GM19455 (cell line): ENCODE results near the gene FAM120AOS.

Experiments used
- ATAC-seq: cut with Tn5 transposase; IDR thresholded peaks from one replicate; pipeline ENCODE4 v1.9.1; 2021; ENCODE audit not compliant: unreplicated experiment

The FAM120AOS gene

DNA sequence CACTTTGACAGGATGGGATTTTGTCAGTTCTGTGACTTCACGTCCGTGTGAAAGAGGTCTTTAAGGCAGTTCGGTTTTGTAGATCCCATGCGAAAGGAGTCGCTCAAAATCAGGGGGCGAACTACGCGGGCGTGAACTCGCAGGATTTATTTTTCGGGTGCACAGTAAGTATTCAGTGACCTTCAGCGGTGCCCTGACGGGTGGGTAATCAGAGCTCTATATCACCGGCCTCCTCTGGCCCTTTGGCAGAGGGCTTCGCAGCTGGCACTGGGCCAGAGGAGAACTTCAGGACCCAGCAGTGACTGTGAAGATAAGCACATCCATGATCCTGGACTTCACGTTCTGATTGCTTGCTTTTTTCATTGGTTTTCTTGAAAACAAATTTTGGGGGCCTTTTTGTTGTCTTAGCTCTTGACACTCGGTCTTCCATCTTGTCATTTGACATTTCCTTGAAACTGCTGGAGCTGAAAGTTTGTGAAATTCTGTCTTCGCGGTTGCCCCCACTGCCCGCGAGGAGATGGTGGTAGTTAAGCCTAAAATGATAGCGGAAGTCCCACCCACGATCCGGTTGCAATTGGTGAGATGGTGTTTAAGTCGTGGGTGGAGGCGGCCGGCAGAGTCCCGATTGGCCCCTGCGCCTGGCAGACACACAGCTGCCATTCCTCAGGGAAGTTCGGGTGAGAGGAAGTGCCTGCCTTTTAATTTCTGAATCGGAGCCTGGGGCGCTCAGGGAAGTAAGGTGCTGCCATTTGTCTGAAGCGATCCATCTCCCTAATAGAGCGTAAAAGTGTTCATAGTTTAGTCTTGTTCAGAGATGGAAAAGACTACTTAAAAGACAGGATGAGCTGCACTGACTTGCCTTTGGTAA, at the start of gene FAM120AOS:
Gene FAM120AOS, minus strand, starts transcription at position 535 of the 868 bp plus-strand sequence. CDS start 872 bp downstream, outside the sequence.
- peak; percentile 51 for ATAC-seq

GRCh38 chr9:93501406-93501805, 48.0 kb upstream of the FAM120AOS start:
- no peak for ATAC-seq

- no peak for ATAC-seq
Measured at GRCh38 chr9:93500571-93501298, 47.4 kb upstream of the FAM120AOS start.

GRCh38 chr9:93496285-93496684, 42.9 kb upstream of the FAM120AOS start:
- no peak for ATAC-seq

DNA sequence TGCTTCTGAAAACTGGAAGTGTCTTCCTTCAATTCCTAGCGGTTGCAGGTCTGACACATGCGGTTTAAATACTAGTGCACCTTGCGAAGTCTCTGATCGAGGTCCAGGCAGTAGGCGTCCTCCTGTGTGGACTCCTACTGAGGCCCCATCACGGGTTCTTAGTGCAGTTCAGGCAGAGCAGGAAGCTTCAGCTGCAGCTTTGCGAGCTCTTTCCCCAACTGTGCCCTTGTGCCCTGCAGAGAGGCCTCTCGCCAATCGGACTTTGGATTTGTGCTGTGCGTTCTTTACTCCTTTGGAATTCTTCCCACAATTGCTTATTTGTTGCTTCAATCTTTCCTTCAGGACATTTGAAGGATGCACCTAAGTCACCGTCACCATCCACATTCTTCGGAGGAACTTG, 40.6 kb upstream of the FAM120AOS start:
- no peak for ATAC-seq

DNA sequence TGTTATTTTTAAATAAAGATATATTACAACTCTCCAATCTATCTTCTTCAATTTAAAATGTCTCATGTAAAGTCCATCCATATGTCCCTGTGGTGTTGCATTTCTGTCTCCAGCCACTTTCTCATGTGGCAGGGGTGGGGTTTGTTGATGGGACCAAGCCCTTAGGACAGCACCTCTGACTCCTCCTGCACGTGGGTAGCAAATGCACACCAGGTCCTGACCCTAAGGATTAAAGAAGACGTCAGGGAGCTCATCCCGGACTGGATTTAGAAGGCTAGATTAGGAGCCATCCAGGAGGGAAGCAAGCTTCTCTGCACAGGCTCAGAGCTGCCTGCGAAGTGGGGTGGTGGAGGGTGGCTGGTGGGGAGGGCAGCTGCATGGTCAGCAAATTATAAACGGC, 38.9 kb upstream of the FAM120AOS start:
- ATAC-seq, result no peak

DNA sequence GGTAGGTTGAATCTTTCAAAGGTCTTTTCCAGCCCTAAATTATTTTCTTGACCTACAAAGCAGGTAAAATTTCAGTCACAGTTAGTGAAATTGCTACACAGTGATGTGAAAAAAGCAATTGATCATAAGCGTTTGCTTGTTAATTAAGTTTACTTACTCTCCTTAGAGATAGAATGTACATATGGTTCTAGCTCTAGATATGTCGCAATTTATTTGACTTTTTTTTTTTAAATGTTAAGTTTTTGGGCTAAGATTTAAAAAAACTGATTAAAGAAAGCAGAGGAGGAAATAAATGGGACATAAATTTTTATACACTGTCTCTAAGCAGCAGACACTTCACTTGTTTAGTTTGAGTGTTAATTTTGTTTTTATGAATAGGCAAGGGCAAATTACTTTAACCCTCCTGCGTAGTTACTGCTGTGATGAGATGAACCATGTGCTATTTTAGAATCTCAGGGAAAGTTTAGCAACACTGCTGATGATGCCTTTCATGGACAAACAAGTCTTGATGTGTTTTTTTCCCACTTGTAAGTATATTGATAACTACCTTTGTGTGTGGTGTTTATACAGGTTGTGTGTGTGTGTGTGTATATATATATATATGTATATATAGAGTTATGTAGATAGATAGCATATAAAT, 38.3 kb upstream of the FAM120AOS start:
- no peak for ATAC-seq

DNA sequence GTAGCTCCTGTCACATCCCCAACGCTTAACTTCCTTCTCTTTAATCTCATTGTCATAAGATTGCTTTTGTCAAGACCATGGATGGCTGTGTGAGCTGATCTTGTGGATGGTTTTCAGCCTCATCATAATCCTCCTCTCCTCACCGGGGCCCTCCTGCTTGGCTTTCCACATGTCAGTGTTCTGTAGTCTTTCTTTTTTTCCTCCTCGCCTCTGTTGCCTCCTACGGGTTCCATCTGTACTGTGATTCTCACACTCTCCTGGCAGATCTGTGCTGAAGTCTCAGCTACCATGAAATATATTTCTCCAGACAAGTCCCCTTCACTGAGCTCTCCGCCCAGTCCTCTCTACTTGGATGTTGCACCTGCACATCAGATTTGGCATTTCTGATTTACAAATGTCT, 34.9 kb upstream of the FAM120AOS start:
- ATAC-seq, result no peak

DNA sequence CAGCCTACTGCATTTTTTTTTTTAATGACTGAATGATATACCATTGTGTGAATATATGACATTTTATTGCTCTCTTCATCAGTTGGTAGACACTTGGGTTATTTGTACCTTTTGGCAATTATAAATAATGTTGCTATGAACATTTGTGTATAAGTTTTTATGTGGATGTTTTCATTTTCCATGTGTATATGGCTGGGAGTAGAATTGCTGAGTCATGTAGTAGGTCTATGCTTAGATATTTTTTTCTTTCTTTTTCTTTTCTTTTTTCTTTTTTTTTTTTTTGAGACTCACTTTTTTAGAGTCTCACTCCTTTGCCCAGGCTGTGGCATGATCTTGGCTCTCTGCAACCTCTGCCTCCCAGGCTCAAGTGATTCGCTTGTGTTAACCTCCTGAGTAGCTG, 32.9 kb upstream of the FAM120AOS start:
- no peak for ATAC-seq

DNA sequence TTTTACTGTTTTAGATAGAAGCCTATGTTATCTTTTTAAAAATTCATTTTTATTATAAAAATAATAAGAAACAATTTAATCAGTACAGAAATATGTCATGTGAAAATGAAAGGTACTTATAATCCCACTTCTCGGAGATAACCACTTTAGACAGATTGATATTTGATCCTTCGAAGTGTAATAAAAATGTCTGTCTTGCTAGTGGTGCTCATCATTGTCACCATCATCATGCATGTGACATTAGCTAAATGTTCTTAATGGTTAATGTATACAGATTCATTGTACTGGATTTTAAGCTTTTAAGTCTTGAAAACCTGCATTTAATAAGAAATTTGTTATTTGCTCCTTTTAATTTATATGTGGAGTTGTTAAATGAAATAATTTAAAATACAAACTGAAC, 30.1 kb upstream of the FAM120AOS start:
- no peak for ATAC-seq

- no peak for ATAC-seq
Measured at GRCh38 chr9:93480728-93481324, 27.4 kb upstream of the FAM120AOS start.

DNA sequence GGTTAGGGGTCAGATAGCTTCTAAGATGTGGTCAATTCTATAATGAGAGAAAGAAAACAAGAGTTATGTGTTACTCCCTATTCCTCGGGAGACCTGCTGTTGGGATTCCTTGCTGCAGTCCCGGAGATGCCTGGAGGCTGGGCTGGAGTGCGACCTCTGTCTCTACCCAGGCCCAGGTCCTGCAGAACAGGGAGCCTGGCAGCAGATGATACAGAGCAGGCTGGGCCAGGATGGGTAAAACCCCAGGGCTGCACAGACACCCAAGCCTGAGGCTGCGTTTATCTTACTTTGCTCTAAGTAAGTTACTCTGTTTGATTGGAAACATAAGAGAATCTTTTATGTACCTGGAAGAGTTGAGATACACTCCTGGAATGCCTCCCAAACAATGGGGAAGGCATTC, 26.9 kb upstream of the FAM120AOS start:
- no peak for ATAC-seq

DNA sequence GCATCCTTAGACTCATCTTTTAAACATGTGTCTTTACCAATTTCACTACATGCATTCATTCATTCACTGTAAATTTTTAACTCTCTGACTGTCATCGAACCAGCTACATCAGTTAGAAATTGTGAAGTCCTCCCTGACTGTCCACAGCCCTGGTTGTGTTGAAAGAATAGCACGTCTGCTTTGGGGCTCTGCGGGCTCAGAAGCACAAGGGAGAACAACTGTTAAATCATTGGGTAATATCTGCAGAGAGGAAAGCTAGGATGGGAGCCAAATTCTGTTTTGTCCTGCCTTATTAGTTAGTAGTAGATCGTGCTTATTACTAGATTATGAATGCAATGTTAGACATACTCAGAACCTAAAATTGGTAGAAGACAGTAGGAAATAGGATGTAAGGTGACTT, 26.3 kb upstream of the FAM120AOS start:
- no peak for ATAC-seq

DNA sequence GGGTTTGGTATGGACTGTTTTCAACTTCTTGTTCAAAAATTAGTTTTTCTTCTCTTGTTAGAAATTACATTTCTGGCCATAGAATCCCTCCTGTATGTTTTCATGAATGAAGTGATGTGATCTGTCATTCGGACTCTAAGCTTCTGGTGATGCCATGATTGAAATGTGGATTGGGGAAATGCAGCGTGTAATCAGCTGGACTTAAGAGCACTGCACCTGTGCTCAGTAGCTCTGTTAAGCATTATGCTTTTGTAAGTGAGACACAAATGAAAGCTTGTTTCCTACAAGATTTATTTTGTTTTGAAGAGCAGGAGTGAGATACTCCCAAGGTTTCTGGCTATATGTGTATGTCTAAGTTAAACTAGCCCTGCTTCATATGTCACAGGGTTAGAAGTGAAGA, 24.0 kb upstream of the FAM120AOS start:
- no peak for ATAC-seq

DNA sequence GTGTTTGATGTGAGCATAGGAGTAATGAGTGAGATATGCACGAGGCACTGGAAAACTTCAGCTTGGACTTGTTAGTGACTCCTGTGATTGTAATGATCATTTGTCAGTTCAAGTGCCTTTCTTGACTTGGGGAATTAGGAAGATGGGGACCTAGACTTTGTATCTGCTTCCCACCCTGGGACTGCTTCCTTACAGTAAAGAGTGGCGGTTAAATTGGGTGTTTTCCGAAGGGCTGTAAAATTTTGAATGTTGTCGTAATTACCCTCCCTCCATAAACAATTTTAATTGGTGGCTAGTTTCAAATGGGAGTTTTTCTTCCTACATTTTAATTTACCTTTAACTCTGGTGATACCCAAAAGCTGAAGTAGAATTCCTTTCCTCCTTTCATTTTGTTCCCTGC, 23.5 kb upstream of the FAM120AOS start:
- no peak for ATAC-seq

DNA sequence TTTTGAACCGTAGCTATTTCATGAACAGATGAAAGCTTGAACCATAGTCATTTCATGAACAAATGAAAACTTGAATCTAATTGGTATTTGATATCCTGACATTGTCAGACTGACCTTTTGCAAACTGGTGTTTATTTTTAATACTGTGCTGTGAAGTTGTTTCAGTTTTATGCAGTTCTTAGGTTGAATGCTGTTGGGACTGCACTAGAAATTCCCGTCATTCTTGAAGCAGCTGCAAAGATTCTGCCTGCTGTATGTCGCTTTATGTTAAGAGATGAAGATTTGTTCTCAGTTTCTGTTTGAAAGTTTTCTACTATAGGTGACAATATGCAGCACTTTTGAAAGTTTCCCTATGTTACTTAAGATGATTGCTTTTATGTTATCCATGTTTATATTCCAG, 22.5 kb upstream of the FAM120AOS start:
- ATAC-seq, result no peak

- ATAC-seq, result no peak
Measured at GRCh38 chr9:93475108-93475507, 21.7 kb upstream of the FAM120AOS start.

- no peak for ATAC-seq
Measured at GRCh38 chr9:93473411-93473810, 20.0 kb upstream of the FAM120AOS start.

DNA sequence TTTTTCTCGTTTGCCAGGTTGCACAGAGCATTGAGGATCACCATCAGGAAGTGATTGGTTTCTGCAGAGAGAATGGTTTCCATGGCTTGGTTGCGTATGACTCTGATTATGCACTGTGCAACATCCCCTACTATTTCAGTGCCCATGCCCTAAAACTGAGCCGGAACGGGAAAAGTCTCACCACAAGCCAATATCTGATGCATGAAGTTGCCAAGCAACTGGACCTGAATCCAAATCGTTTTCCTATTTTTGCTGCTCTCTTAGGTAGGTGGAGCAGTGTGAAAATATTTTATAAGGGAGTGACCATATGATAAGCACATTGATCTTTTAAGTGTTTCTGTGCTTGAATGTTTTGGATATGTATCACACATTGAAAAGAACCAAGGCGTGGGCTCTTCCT, 17.7 kb upstream of the FAM120AOS start:
- ATAC-seq, result no peak

GRCh38 chr9:93470391-93470790, 17.0 kb upstream of the FAM120AOS start:
- no peak for ATAC-seq

- no peak for ATAC-seq
Measured at GRCh38 chr9:93468763-93469456, 15.5 kb upstream of the FAM120AOS start.
